ENCODE results near the gene ZFYVE9. TPM values are rescaled to one million over a fixed set of nuclear protein-coding genes. Genes with fewer than 3 reads are reported as not detected.

ZFYVE9 gene
- total RNA-seq, 4 donors from 2014 or later = 12.7 to 31.1 (median 16.2) TPM

GRCh38 chr1:52152572-52152971 lies 10.7 kb downstream of the ZFYVE9 start:
- no peak for DNase-seq

GRCh38 chr1:52153010-52153409 lies 11.1 kb downstream of the ZFYVE9 start:
- Histone ChIP-seq H3K4me3 (no peak overlapping the region), H3K36me3 (no peaks in the 10 kb centered on the region), H3K4me1 (peaks cover 0 to 39% (median 0%) of the 10 kb centered on the region in 3 donors), H3K9me3 (no peaks in the 10 kb centered on the region), H3K27ac (peak overlapping the region in 1 of 4 donors; percentile 38), H3K27me3 (no peaks in the 10 kb centered on the region)
- no peak for TF ChIP-seq POLR2A (IDR thresholded peaks at IDR 0.05)
- no peak for TF ChIP-seq CTCF (IDR thresholded peaks at IDR 0.05)
- no peak for DNase-seq
- intact Hi-C loops (cut with DNase I) = no loop called here

More at GRCh38 chr1:52152572-52152971, 10.7 kb downstream of the ZFYVE9 start:
- H3K4me1 ChIP-seq = peaks cover 0 to 35% (median 0%) of the 10 kb centered on the region in 3 donors
- H3K36me3 ChIP-seq = no peaks in the 10 kb centered on the region
- no peak overlapping the region for H3K4me3 ChIP-seq
- H3K27ac ChIP-seq = peak overlapping the region in 1 of 4 donors; percentile 38
- intact Hi-C loops (cut with DNase I) = no loop called here
- no peaks in the 10 kb centered on the region for H3K9me3 ChIP-seq
- TF ChIP-seq POLR2A (IDR thresholded peaks at IDR 0.05) (no peak), CTCF (IDR thresholded peaks at IDR 0.05) (no peak)
- no peaks in the 10 kb centered on the region for H3K27me3 ChIP-seq
- WGBS, 2 donors = 86 to 90% methylated on average over 2 of the region's 2 CpGs

GRCh38 chr1:52153898-52154297 lies 12.0 kb downstream of the ZFYVE9 start:
- Histone ChIP-seq H3K4me1 (peaks cover 0 to 48% (median 2%) of the 10 kb centered on the region in 3 donors), H3K9me3 (no peaks in the 10 kb centered on the region), H3K27me3 (no peaks in the 10 kb centered on the region), H3K36me3 (no peaks in the 10 kb centered on the region), H3K27ac (no peak overlapping the region), H3K4me3 (no peak overlapping the region)
- TF ChIP-seq CTCF (IDR thresholded peaks at IDR 0.05) (no peak), POLR2A (IDR thresholded peaks at IDR 0.05) (no peak)
- no peak for DNase-seq
- intact Hi-C loops (cut with DNase I) = no loop called here

- H3K27ac ChIP-seq = no peak overlapping the region
- WGBS, 2 donors = 54 to 67% methylated on average over 3 of the region's 3 CpGs
- DNase-seq = no peak
- intact Hi-C loops (cut with DNase I) = no loop called here
- no peaks in the 10 kb centered on the region for H3K9me3 ChIP-seq
- TF ChIP-seq POLR2A (IDR thresholded peaks at IDR 0.05) (no peak), CTCF (IDR thresholded peaks at IDR 0.05) (no peak)
- no peaks in the 10 kb centered on the region for H3K36me3 ChIP-seq
- no peaks in the 10 kb centered on the region for H3K27me3 ChIP-seq
- H3K4me3 ChIP-seq = no peak overlapping the region
- H3K4me1 ChIP-seq = peaks cover 0 to 43% (median 8%) of the 10 kb centered on the region in 3 donors
Measured at GRCh38 chr1:52156460-52156859, 14.6 kb downstream of the ZFYVE9 start.

GRCh38 chr1:52157582-52157981 lies 15.7 kb downstream of the ZFYVE9 start:
- H3K36me3 ChIP-seq = no peaks in the 10 kb centered on the region
- no peak for DNase-seq
- no peaks in the 10 kb centered on the region for H3K27me3 ChIP-seq
- no peak overlapping the region for H3K4me3 ChIP-seq
- TF ChIP-seq CTCF (IDR thresholded peaks at IDR 0.05) = no peak
- no peaks in the 10 kb centered on the region for H3K9me3 ChIP-seq
- intact Hi-C loops (cut with DNase I) = no loop called here
- H3K27ac ChIP-seq = no peak overlapping the region
- WGBS, 2 donors = 100% methylated on average over 2 of the region's 2 CpGs
- peaks cover 0 to 41% (median 8%) of the 10 kb centered on the region in 3 donors for H3K4me1 ChIP-seq

All from esophagus squamous epithelium (tissue), 5 donors.